ENCODE measurements around the gene KCNH5. TPM values are rescaled to one million over a fixed set of nuclear protein-coding genes. Genes with fewer than 3 reads are reported as not detected.

The KCNH5 gene
- total RNA-seq, result under 1 TPM in 1 of 10 donors, not detected in 9; 0.15 TPM
- polyA plus RNA-seq, result not detected
- long read RNA-seq, donor 1, result 0 reads
- long read RNA-seq, donor 2, result 0 reads
- long read RNA-seq, donor 3, result 0 reads

- H3K27ac ChIP-seq, result no peak within 1 kb of the TSS
- peak; percentile 64 to 84 (median 70) for ATAC-seq
- peak in 1 of 2 donors; percentile 25 for DNase-seq
- H3K4me3 ChIP-seq, result peak within 1 kb of the TSS in 8 of 10 donors; percentile 17 to 35 (median 30)
- TF ChIP-seq, protein P1, sequence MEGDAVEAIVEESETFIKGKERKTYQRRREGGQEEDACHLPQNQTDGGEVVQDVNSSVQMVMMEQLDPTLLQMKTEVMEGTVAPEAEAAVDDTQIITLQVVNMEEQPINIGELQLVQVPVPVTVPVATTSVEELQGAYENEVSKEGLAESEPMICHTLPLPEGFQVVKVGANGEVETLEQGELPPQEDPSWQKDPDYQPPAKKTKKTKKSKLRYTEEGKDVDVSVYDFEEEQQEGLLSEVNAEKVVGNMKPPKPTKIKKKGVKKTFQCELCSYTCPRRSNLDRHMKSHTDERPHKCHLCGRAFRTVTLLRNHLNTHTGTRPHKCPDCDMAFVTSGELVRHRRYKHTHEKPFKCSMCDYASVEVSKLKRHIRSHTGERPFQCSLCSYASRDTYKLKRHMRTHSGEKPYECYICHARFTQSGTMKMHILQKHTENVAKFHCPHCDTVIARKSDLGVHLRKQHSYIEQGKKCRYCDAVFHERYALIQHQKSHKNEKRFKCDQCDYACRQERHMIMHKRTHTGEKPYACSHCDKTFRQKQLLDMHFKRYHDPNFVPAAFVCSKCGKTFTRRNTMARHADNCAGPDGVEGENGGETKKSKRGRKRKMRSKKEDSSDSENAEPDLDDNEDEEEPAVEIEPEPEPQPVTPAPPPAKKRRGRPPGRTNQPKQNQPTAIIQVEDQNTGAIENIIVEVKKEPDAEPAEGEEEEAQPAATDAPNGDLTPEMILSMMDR (IDR thresholded peaks at IDR 0.05), result no peak
- WGBS, 2 donors, result 1% methylated on average over 21 to 35 of the region's 35 CpGs
- peaks cover 0 to 15% (median 12%) of the 10 kb centered on the region in 9 donors for H3K4me1 ChIP-seq
- intact Hi-C loops (cut with DNase I), result loop anchor here in 1 of 10 donors (10.0 kb wide), 1 partner anchor 880 kb away; no protein-coding TSS in a partner anchor
- no peaks in the 10 kb centered on the region for H3K9me3 ChIP-seq
- H3K36me3 ChIP-seq, result no peaks in the 10 kb centered on the region
- H3K27me3 ChIP-seq, result peaks cover 19 to 98% (median 87%) of the 10 kb centered on the region in 7 donors
These were observed at the start of gene KCNH5 for GRCh38 chr14:63045234-63045611. Gene KCNH5, minus strand, starts transcription at chr14:63045458. Its CDS starts 272 bp downstream, at chr14:63045186.

DNA sequence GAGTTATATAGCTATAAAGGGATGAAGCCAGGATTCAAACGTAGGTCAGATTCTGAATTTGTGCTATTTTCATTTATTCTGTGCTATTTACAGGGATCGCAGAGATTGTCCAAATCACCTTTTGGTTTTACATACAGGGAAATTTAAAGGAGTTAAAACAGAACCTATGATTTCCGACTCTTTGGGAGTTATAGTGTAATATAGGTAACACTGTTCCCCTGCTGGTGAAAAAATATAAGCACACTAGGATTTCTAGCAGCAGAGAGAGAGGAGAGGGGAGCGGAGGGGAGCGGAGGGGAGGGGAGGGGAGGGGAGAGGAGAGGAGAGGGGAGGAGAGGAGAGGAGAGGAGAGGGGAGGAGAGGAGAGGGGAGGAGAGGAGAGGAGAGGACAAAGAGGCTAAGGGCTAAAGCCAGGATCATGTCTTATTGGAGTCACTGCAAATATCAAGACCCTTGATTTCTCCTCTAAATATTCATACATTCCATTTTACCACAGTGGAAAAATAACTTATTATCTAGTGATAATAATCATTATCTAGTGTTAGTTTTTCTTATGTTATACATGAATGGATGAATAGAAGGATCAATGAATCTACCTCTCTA is 46.2 kb upstream of the KCNH5 start:
- intact Hi-C loops (cut with DNase I), result no loop called here
- no peaks in the 10 kb centered on the region for H3K9me3 ChIP-seq
- ATAC-seq, result no peak

GRCh38 chr14:63088865-63089264 is 43.6 kb upstream of the KCNH5 start:
- WGBS, 2 donors, result 40 to 49% methylated on average over 2 of the region's 2 CpGs
- Histone ChIP-seq H3K27me3 (peaks cover 0 to 4% (median 0%) of the 10 kb centered on the region in 7 donors), H3K4me3 (no peak overlapping the region), H3K27ac (no peak overlapping the region), H3K4me1 (no peaks in the 10 kb centered on the region), H3K9me3 (peaks cover 0 to 12% (median 0%) of the 10 kb centered on the region in 11 donors), H3K36me3 (no peaks in the 10 kb centered on the region)
- TF ChIP-seq, protein P1 (IDR thresholded peaks at IDR 0.05), result no peak
- no peak for ATAC-seq
- DNase-seq, result no peak
- intact Hi-C loops (cut with DNase I), result no loop called here

More for the DNA sequence above, 46.2 kb upstream of the KCNH5 start:
- Histone ChIP-seq H3K27ac (no peak overlapping the region), H3K4me3 (no peak overlapping the region), H3K4me1 (no peaks in the 10 kb centered on the region), H3K27me3 (peaks cover 0 to 4% (median 0%) of the 10 kb centered on the region in 7 donors), H3K36me3 (no peaks in the 10 kb centered on the region)
- TF ChIP-seq, protein P1 (IDR thresholded peaks at IDR 0.05), result no peak
- no peak for DNase-seq
- 78 to 84% methylated on average over 3 of the region's 5 CpGs for WGBS, 2 donors

DNA sequence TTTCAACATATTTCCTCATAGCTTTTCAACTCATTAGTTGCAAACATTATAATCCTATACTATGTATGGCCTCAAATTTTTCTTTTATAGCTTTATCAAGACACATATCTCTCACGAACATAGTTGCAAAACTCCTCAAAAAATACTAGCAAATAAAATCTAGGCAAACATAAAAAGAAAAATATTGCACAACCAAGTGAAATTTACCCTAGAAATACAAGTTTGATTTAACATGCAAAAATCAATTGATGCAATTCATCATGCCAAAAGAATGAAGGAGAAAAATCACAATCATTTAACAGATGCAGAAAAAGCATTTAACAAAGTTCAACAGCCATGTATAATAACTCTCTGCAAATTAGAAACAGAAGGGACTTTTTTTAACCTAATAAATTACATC is 33.3 kb upstream of the KCNH5 start:
- H3K27ac ChIP-seq, result no peak overlapping the region
- no peak overlapping the region for H3K4me3 ChIP-seq
- ATAC-seq, result no peak
- intact Hi-C loops (cut with DNase I), result no loop called here
- no peaks in the 10 kb centered on the region for H3K36me3 ChIP-seq
- H3K27me3 ChIP-seq, result peaks cover 0 to 6% (median 0%) of the 10 kb centered on the region in 7 donors
- TF ChIP-seq, protein P1 (IDR thresholded peaks at IDR 0.05), result no peak
- H3K4me1 ChIP-seq, result no peaks in the 10 kb centered on the region
- DNase-seq, result no peak
- H3K9me3 ChIP-seq, result peaks cover 0 to 23% (median 0%) of the 10 kb centered on the region in 11 donors
- WGBS, 2 donors, result 54% methylated on average over 1 of the region's 1 CpG
